SK-N-SH treated with all-trans-retinoic acid at 6 μM for 48 hours (cell line): ENCODE measurements around the gene DCAF6.

Experiments
- ATAC-seq: fragments of 200-7000 bp; cut with Tn5 transposase; 3 replicates; pipeline ENCODE4 v1.9.1; 2020; ENCODE audit warnings: mild to moderate bottlenecking, moderate library complexity
- ARNTL ChIP-seq: fragments of 450-650 bp; formaldehyde crosslinking; IDR thresholded peaks from 2 replicates; pipeline ENCODE4 v1.5.0; 2020; ENCODE audit warnings: low read depth, mild to moderate bottlenecking, moderate library complexity, borderline replicate concordance
- BACH2 ChIP-seq: fragments of 250-450 bp; sonication (Bioruptor Pico); IDR thresholded peaks from 2 replicates; pipeline ENCODE4 v1.9.0; 2021; ENCODE audit warnings: mild to moderate bottlenecking, borderline replicate concordance
- CSDC2 ChIP-seq: fragments of 250-450 bp; sonication (Bioruptor Pico); IDR thresholded peaks from 2 replicates; pipeline ENCODE4 v1.5.0; 2020; ENCODE audit warnings: mild to moderate bottlenecking, moderate library complexity
- ESRRG ChIP-seq: fragments of 250-450 bp; sonication (Bioruptor Pico); IDR thresholded peaks from 2 replicates; pipeline ENCODE4 v1.6.1; 2021; ENCODE audit warnings: mild to moderate bottlenecking
- ISL1 ChIP-seq: fragments of 250-450 bp; sonication (Bioruptor Pico); IDR thresholded peaks from 2 replicates; pipeline ENCODE4 v2.1.2; 2022; ENCODE audit warnings: mild to moderate bottlenecking, moderate library complexity
- OSR1 ChIP-seq: fragments of 250-450 bp; sonication (Bioruptor Pico); IDR thresholded peaks from 2 replicates; pipeline ENCODE4 v1.8.0; 2022; ENCODE audit warnings: moderate library complexity, mild to moderate bottlenecking, inconsistent platforms
- PPARA ChIP-seq: fragments of 250-450 bp; sonication (Bioruptor Pico); IDR thresholded peaks from 2 replicates; pipeline ENCODE4 v1.5.0; 2020; ENCODE audit warnings: mild to moderate bottlenecking, borderline replicate concordance
- RARB ChIP-seq: fragments of 250-450 bp; sonication (Bioruptor Pico); IDR thresholded peaks from 2 replicates; pipeline ENCODE4 v1.8.0; 2021; ENCODE audit warnings: mild to moderate bottlenecking, moderate library complexity
- SNAI2 ChIP-seq: fragments of 250-450 bp; sonication (Bioruptor Pico); IDR thresholded peaks from 2 replicates; pipeline ENCODE4 v1.5.0; 2020; ENCODE audit warnings: mild to moderate bottlenecking, moderate library complexity
- TCF4 ChIP-seq: fragments of 250-450 bp; sonication (Bioruptor Pico); IDR thresholded peaks from 2 replicates; pipeline ENCODE4 v1.8.0; 2021; ENCODE audit warnings: mild to moderate bottlenecking, moderate library complexity, borderline replicate concordance
- TOX ChIP-seq: fragments of 250-450 bp; sonication (Bioruptor Pico); IDR thresholded peaks from 2 replicates; pipeline ENCODE4 v1.8.0; 2021; ENCODE audit warnings: mild to moderate bottlenecking, moderate library complexity, borderline replicate concordance
- TSHZ2 ChIP-seq: fragments of 250-450 bp; sonication (Bioruptor Pico); IDR thresholded peaks from 2 replicates; pipeline ENCODE4 v1.5.0; 2020; ENCODE audit warnings: mild to moderate bottlenecking, moderate library complexity
- ZC3H10 ChIP-seq: fragments of 250-450 bp; sonication (Bioruptor Pico); IDR thresholded peaks from 2 replicates; pipeline ENCODE4 v1.5.1; 2021; ENCODE audit warnings: mild to moderate bottlenecking, moderate library complexity
- ZFP3 ChIP-seq: fragments of 250-450 bp; sonication (Bioruptor Pico); IDR thresholded peaks from 2 replicates; pipeline ENCODE4 v1.5.0; 2020; ENCODE audit warnings: mild to moderate bottlenecking, moderate library complexity
- ZFP30 ChIP-seq: fragments of 450-650 bp; formaldehyde crosslinking; IDR thresholded peaks from 2 replicates; pipeline ENCODE4 v1.5.0; 2022; ENCODE audit warnings: mild to moderate bottlenecking, moderate library complexity
- ZNF565 ChIP-seq: fragments of 450-650 bp; formaldehyde crosslinking; conservative IDR thresholded peaks from 2 replicates; pipeline ENCODE4 v1.5.0; 2020; ENCODE audit warnings: low read depth, mild to moderate bottlenecking, moderate library complexity
- ZNF70 ChIP-seq: fragments of 450-650 bp; formaldehyde crosslinking; IDR thresholded peaks from 2 replicates; pipeline ENCODE4 v1.5.0; 2020; ENCODE audit warnings: mild to moderate bottlenecking, moderate library complexity
- ZNF8 ChIP-seq: fragments of 450-650 bp; formaldehyde crosslinking; IDR thresholded peaks from 2 replicates; pipeline ENCODE4 v1.5.0; 2020; ENCODE audit warnings: mild to moderate bottlenecking, moderate library complexity
- TF ChIP-seq, protein P1 (sequence below): fragments of 250-450 bp; sonication (Bioruptor Pico); IDR thresholded peaks from 2 replicates; pipeline ENCODE4 v1.8.0; 2020; ENCODE audit warnings: mild to moderate bottlenecking, moderate library complexity, borderline replicate concordance
- TF ChIP-seq, protein P2 (sequence below): fragments of 250-450 bp; sonication (Bioruptor Pico); IDR thresholded peaks from 2 replicates; pipeline ENCODE4 v1.5.1; 2020; ENCODE audit warnings: low read depth, mild to moderate bottlenecking, moderate library complexity
- TF ChIP-seq, protein P3 (sequence below): fragments of 250-450 bp; sonication (Bioruptor Pico); IDR thresholded peaks from 2 replicates; pipeline ENCODE4 v1.8.0; 2021; ENCODE audit warnings: low read depth, mild to moderate bottlenecking, moderate library complexity, borderline replicate concordance
- TF ChIP-seq, protein P4 (sequence below): fragments of 250-450 bp; sonication (Bioruptor Pico); IDR thresholded peaks from 2 replicates; pipeline ENCODE4 v1.5.1; 2021; ENCODE audit warnings: mild to moderate bottlenecking, moderate library complexity

DCAF6 gene

GRCh38 chr1:167981933-167982332, 45.5 kb downstream of the DCAF6 start (continued):
- TF ChIP-seq, protein P1, sequence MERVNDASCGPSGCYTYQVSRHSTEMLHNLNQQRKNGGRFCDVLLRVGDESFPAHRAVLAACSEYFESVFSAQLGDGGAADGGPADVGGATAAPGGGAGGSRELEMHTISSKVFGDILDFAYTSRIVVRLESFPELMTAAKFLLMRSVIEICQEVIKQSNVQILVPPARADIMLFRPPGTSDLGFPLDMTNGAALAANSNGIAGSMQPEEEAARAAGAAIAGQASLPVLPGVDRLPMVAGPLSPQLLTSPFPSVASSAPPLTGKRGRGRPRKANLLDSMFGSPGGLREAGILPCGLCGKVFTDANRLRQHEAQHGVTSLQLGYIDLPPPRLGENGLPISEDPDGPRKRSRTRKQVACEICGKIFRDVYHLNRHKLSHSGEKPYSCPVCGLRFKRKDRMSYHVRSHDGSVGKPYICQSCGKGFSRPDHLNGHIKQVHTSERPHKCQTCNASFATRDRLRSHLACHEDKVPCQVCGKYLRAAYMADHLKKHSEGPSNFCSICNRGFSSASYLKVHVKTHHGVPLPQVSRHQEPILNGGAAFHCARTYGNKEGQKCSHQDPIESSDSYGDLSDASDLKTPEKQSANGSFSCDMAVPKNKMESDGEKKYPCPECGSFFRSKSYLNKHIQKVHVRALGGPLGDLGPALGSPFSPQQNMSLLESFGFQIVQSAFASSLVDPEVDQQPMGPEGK, result no peak

DNA sequence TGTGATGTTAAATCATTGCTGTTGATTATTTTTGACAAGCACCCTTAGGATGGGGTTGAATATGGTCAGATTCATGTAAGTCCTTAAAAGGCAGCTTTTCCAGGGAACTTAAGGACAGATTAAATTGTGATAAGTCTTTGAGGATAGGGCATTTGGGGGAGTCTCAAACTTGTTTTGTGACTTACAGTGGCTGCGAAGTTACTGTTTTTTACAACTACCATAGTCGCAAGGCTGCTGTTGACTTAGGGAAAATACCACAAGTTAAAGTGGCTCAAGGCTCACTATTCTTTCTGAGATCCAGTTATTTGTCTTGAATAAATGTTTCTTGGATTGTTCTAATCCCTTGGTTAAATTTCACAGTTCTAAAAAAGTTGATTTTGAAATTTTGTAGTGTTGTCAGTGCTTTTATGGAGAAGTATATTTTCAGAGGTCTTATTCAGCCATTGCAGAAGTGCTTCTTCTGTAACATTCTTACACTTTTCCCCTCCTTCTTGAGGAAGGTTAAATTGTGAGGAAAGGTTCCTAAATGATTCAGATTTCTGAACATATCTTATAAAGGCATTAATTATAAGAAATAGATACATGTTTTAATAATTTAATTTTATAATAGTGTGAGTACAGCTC, 47.4 kb downstream of the DCAF6 start:
- TF ChIP-seq, protein P2, sequence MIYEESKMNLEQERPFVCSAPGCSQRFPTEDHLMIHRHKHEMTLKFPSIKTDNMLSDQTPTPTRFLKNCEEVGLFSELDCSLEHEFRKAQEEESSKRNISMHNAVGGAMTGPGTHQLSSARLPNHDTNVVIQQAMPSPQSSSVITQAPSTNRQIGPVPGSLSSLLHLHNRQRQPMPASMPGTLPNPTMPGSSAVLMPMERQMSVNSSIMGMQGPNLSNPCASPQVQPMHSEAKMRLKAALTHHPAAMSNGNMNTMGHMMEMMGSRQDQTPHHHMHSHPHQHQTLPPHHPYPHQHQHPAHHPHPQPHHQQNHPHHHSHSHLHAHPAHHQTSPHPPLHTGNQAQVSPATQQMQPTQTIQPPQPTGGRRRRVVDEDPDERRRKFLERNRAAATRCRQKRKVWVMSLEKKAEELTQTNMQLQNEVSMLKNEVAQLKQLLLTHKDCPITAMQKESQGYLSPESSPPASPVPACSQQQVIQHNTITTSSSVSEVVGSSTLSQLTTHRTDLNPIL (CRISPR knock-in tag), result no peak
- no peak for TF ChIP-seq TCF4 (CRISPR knock-in tag)
- TF ChIP-seq, protein P3, sequence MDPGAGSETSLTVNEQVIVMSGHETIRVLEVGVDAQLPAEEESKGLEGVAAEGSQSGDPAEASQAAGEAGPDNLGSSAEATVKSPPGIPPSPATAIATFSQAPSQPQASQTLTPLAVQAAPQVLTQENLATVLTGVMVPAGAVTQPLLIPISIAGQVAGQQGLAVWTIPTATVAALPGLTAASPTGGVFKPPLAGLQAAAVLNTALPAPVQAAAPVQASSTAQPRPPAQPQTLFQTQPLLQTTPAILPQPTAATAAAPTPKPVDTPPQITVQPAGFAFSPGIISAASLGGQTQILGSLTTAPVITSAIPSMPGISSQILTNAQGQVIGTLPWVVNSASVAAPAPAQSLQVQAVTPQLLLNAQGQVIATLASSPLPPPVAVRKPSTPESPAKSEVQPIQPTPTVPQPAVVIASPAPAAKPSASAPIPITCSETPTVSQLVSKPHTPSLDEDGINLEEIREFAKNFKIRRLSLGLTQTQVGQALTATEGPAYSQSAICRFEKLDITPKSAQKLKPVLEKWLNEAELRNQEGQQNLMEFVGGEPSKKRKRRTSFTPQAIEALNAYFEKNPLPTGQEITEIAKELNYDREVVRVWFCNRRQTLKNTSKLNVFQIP (CRISPR knock-in tag), result no peak
- no peak for TF ChIP-seq ZFP30 (CRISPR knock-in tag)
- no peak for TF ChIP-seq ZNF565 (CRISPR knock-in tag)
- no peak for TF ChIP-seq TSHZ2
- no peak for TF ChIP-seq BACH2
- no peak for TF ChIP-seq PPARA (CRISPR knock-in tag)
- no peak for TF ChIP-seq ARNTL (CRISPR knock-in tag)
- no peak for TF ChIP-seq ZC3H10 (CRISPR knock-in tag)
- TF ChIP-seq ZNF70 (CRISPR knock-in tag), result no peak
- no peak for TF ChIP-seq ZNF8 (CRISPR knock-in tag)
- TF ChIP-seq ZFP3 (CRISPR knock-in tag), result no peak
- TF ChIP-seq TOX, result no peak
- no peak for TF ChIP-seq RARB (CRISPR knock-in tag)
- TF ChIP-seq ESRRG (CRISPR knock-in tag), result no peak
- TF ChIP-seq, all 23 proteins: peak for 0
- ATAC-seq, result no peak

GRCh38 chr1:167984886-167985489, 48.5 kb downstream of the DCAF6 start:
- ATAC-seq, result no peak
- TF ChIP-seq TOX, result no peak
- no peak for TF ChIP-seq ZNF565 (CRISPR knock-in tag)
- TF ChIP-seq, protein P1, result no peak
- no peak for TF ChIP-seq ZNF70 (CRISPR knock-in tag)
- no peak for TF ChIP-seq ZFP3 (CRISPR knock-in tag)
- TF ChIP-seq, all 23 proteins: peak for 0

DNA sequence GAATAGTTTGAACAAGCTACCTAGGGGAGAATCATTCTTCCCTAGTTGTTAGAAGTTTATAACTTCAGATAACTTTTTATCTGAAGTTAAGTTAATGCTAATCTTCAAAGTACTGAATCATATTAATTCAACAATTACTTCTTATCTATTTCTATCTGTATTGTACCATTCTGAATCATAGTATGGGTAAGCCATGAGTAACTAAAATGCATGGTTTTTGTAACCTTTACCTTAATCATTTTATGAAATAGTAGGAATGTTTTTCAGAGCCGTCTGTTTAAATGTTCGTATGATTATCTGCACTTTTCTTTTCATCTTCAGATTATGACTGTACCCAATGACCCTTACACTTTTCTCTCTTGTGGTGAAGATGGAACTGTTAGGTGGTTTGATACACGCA, 50.7 kb downstream of the DCAF6 start:
- TF ChIP-seq TCF4 (CRISPR knock-in tag), result no peak
- no peak for TF ChIP-seq ESRRG (CRISPR knock-in tag)
- TF ChIP-seq ARNTL (CRISPR knock-in tag), result no peak
- no peak for TF ChIP-seq SNAI2 (CRISPR knock-in tag)
- TF ChIP-seq CSDC2 (CRISPR knock-in tag), result no peak
- no peak for TF ChIP-seq BACH2
- TF ChIP-seq, protein P3 (CRISPR knock-in tag), result no peak
- TF ChIP-seq ISL1, result no peak
- TF ChIP-seq, protein P4, sequence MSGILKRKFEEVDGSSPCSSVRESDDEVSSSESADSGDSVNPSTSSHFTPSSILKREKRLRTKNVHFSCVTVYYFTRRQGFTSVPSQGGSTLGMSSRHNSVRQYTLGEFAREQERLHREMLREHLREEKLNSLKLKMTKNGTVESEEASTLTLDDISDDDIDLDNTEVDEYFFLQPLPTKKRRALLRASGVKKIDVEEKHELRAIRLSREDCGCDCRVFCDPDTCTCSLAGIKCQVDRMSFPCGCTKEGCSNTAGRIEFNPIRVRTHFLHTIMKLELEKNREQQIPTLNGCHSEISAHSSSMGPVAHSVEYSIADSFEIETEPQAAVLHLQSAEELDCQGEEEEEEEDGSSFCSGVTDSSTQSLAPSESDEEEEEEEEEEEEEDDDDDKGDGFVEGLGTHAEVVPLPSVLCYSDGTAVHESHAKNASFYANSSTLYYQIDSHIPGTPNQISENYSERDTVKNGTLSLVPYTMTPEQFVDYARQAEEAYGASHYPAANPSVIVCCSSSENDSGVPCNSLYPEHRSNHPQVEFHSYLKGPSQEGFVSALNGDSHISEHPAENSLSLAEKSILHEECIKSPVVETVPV, result no peak
- TF ChIP-seq RARB (CRISPR knock-in tag), result no peak
- TF ChIP-seq ZFP3 (CRISPR knock-in tag), result no peak
- no peak for TF ChIP-seq OSR1 (CRISPR knock-in tag)
- peak; percentile 46; the same call in 1 of the 3 replicates for ATAC-seq
